Posterior cingulate gyrus (tissue), 11 donors: ENCODE data around the gene EPB41L1.
A peak's percentile ranks its signal among the peaks of the same experiment; 100 is the strongest.

Experiments
- DNase-seq, 10 donors: peaks; one replicate each; pipeline versions ENCODE4 v3.0.0 to v3.0.0-alpha.2; 2020 to 2021; ENCODE audit warnings: mixed read lengths in 3 of 10
- intact Hi-C: fragments of 100-400 bp; cut with DNase I; formaldehyde crosslinking; loops from one replicate; pipeline ENCODE4 v1.15.1; 2023

EPB41L1 gene

DNA sequence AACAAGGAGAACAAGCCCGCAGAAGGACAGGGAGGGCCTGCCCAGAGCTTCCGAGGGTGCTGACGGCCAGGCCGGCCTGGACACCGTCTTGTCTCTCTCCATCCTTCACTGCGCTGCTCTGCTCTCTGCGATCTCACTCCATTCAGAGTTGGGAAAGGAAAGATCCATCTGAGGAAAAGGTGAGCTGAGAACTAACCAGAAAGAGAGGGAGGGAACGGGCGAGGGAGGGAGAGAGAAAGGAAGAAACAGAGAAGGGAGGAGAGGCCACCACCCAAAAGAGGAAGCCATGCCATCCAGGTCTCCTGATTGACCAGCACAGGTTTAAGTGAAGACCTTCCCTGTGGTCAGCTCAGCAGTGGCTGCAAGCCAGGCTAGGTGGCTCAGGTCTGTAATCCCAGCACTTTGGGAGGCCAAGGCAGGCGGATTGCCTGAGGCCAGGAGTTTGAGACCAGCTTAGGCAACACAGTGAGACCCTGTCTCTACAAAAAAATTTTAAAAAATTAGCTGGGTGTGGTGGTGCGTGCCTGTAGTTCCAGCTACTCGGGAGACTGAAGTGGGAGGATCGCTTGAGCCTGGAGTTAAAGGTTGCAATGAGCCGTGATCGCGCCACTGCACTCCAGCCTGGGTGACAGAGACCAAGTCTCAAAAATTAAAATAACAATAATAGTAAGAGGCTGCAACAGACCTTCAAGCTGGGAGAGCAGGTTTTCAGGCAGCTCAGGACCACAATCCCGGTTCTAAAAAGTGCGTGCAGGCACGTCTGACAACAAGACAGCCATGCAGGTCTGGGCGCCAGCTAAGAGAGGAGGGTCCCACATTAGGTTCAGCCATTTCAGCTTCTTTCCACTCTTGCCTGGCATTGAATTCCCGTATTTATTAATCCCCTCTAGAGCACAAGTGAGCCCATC is 117.4 kb downstream of the EPB41L1 start:
- intact Hi-C loops = no loop called here
- peak in 1 of 10 donors; percentile 32 for DNase-seq

DNA sequence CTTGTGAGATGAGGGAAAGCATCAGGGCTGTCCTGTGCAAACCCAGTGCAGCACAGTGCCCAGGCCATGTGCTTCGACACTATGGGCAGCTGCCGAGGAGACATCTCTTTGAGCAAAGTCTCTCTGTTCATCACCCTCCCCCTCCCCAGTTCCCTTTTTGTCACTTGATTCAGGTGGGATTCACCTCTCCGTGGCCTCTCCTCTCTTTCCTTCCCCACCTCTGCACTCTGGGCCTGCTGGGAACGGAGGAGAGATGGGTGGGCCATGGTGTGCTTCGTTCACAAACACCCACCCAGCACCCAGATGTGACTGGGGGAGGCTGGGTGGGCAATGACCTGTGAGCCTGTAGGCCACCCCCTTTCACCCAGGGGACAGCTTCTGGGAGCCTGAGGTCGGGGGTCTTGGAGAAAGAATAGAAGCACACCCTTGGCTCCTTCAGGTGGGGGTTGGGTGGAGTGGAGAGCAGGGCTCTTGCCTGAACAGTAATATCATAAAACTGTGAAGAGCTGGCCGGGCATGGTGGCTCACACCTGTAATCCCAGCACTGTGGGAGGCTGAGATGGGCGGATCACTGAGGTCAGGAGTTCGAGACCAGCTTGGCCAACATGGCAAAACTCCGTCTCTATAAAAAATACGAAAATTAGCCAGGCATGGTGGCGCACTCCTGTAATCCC is 118.1 kb downstream of the EPB41L1 start:
- intact Hi-C loops = no loop called here
- DNase-seq = peak in 1 of 10 donors; percentile 45

DNA sequence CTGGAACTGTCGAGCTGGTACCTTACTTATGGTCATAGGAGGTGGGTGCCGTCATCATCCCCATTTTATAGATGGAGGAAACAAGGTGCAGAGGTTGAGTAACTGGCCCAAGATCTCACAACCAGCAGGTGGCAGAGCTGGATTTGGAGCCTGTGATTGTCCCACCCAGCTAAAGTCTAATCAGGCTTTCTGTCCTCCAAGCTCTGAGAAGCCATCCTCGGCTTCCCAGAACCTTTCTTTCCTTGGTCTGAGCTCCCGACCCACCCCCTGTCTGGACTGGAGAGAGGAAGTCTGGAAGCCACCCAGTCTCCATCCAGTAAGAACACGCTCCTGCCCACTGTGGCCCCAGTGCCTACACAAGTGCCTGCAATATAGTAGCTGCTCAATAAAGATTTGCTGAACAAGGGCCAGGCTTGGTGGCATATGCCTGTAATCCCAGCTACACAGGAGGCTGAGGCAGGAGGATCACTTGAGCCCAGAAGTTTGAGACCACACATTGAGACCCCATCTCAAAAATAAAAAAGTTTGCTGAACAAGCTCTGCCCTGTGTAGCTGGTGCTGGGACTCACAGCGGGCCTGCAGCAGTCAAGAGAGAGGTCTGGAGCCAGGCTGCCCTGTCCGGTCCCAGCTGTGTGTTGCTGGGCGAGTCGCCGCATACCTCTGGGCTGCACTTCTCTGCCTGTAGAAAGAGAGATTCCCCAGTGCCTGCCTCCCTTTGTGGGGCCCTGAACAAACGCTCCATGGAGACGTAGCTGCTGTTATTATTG is 119.1 kb downstream of the EPB41L1 start:
- intact Hi-C loops = no loop called here
- peak in 2 of 10 donors; percentile 41 to 90 for DNase-seq

DNA sequence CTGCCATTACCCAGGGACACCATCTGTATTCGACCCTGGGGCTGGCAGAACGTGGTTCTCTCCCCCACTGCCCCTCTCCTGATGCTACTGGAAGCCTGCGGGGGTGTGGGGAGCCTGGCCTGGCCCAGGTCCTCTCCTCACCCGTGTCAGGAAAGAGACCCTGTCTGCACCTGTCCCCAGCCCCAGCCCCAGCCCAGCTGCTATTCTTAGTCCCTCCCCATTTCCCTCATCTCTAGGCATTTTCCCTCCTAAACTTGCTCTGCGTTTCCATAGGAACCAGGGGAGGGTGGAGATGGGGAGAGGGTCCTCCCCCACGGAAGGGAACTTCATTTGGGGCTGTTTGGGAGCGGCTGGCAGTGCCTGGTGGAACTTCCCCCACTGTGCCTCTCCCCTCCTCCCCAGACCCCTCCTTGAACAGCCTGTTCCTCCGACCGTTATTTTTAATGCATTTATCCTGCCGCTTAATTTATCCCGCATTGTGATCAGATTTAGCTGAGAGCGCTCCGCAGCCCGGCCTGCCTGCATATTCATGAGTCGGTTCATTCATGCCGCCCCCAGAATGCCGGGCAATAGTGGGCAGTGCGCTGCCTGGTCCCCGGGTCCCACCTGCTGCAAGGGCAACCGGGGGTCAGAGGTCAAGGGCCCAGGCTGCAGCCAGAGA is 119.8 kb downstream of the EPB41L1 start:
- intact Hi-C loops = no loop called here
- DNase-seq = peak in 6 of 10 donors; percentile 37 to 93 (median 68)

DNA sequence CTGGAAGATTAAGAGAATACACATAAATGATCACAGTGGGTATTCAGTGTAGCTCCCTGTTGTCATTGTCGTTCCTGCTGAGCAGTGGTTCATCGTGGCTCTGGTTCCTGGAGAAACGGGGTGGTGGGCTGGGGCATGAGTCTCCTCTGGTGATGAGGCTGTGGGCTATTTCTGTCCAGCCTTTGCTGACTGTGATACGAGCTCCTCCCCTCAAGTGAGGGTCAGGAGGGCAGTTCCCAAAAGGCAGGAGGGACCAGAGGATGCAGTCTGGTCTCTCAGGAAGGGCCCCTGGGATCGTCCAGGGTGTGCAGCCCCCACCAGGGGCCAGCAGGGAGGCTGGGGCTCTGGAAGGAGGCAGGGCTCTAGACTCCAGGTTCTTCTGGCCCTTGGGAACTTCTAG is 120.5 kb downstream of the EPB41L1 start:
- intact Hi-C loops = no loop called here
- no peak for DNase-seq

DNA sequence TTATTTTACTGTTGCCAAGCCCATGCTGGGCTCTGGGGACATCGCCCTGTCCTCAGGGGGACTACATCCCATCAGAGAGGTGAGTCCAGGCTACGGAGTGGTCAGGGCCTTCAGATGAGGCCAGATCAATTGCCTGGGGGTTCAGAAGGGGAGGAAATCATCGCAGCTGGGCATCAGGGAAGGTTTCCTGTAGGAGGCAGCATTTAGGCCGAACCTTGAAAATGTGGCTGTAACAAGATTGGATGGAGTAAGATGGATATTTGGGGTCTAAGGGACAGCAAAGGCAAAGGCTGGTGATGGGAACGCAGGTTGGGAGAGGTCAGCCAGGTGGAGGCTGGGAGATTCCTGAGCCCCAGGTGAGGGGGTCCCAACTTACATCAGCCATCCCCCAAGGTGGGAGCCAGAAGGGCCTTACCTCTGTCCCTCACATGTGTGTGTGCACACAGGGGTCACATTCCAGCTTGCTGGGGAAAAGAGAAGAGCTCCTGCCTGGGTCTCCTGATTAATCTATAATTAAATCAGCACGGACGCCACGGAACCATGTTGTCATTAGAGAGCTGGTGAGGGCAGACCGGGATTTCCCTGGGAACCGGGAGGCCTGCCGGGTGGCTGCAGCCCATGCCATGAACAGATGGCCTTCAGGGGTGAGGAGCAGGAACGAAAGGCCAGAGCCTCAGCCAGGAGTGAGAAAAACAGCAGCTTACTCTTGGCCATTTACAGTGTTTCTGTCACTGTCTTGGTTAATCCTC is 121.1 kb downstream of the EPB41L1 start:
- intact Hi-C loops = no loop called here
- no peak for DNase-seq

DNA sequence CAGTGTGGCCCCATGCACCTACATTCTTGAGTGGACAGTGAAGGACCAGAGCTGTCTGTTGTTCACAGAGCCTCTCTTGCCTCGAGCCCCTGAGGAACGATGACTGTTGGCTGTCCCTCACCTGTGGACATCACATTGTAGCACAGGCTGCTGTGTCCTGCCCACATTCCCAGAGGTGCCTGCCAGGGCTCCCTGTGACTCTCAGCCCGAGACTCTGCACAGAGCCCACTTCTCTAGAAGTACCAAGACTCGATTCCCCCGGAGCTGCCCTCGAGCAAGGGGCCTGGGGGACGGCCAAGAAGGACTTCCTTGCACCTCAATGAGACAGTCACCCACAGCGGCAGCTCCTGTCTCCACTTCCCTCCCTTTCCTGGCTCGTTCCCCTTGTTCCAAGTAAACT is 123.0 kb downstream of the EPB41L1 start:
- no peak for DNase-seq
- intact Hi-C loops = no loop called here

- DNase-seq = no peak
- intact Hi-C loops = no loop called here
Measured at GRCh38 chr20:36279362-36279761, 124.8 kb downstream of the EPB41L1 start.

DNA sequence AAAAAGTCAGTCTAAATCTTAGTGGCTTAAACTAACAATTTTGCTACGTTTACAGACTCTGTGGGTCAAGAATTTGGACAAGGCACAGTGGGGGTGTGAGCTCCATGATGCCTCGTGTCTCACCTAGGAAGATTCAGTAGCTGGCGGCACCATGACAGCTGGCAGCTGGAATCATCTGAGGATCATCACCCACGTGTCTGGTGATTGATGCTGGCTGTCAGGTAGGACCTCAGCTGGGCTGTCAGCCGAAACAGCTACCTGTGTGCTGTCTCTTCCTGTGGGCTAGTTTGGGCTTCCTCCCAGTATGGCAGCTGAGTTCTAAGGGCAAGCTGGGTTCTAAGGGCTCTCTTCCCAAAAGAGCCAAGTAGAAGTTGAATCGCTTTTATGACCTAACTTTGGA is 125.2 kb downstream of the EPB41L1 start:
- intact Hi-C loops = no loop called here
- no peak for DNase-seq

DNA sequence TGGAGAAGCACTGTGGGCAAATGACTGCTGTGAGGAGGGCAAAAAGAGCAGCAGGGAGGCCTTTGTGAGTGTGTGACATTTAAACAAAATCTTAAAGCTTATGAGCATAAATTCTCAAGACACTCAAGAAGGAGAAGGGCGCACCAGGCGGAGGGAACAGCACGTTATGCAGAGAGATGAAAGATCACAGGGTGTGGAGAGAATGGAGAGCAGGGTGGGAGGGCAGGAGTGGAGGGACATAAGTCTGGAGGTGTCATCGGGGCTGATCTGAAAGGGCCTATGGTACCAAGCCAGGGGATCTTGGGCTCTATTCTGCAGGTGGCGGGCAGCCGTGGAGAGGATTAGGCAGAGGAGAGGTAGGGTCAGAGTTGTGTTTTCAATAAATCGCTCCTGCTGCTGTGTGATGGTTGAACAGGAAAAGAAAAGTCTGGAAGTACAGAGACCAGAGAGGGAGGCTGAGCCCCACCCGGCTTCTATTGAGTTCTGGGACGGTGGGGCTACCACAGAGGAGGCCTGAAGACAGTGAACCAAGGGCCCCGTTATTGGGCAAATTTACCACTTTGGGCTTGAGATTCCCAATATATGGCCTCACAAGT is 127.3 kb downstream of the EPB41L1 start:
- intact Hi-C loops = no loop called here
- no peak for DNase-seq
